ENCODE results near the gene NAV3. TPM values are rescaled to one million over a fixed set of nuclear protein-coding genes. Genes with fewer than 3 reads are reported as not detected.

Gene NAV3
- total and polyA plus RNA-seq, 9 of the 15 experiments (the other 6 are each of a cell fraction or from before 2014, with no cell fraction given): 0.04 TPM; not detected in 8

DNA sequence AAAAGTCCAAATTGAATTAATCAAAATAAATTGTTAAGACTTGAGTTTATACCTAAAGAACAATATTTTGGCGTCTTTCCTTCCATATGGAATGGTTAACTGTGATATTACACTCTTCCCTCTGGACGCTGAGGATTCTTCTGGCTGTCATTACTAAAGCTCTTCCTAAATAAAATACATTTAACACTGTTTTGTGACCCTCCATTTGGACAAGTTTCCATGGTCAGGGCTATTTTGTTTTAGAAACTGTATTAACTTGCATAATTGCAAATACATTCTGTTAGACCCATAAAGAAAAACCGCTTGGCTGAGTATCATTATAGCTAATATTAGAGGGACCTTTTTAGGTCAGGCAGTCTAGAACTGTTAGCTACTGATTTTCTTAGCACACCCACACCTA lies 87.4 kb downstream of the NAV3 start:
- 0% methylated on average over 3 of the region's 3 CpGs for WGBS (ENCODE audit: insufficient coverage, low coverage, missing lambda C conversion rate)
- no peak overlapping the region for H3K4me2 ChIP-seq (ENCODE audit: insufficient read depth, low read length)
- in situ Hi-C loops (cut with MboI) (no loop called here), intact Hi-C loops (cut with micrococcal nuclease) (no loop called here)
- TF ChIP-seq ZNF282 (CRISPR knock-in tag; IDR thresholded peaks at IDR 0.05) (no peak), LCOR (CRISPR knock-in tag; IDR thresholded peaks at IDR 0.05) (no peak), MEF2A (IDR thresholded peaks at IDR 0.05; ENCODE audit: control insufficient read depth, low read depth, low read length) (no peak), CREB1 (IDR thresholded peaks at IDR 0.05) (no peak), CREB1 (CRISPR knock-in tag; IDR thresholded peaks at IDR 0.05) (no peak), RBM14 (IDR thresholded peaks at IDR 0.05; ENCODE audit: borderline replicate concordance, insufficient read depth, low read depth, low read length) (no peak), TRIM28 (IDR thresholded peaks at IDR 0.05) (no peak), HMG20A (CRISPR knock-in tag; conservative IDR thresholded peaks at IDR 0.05) (no peak), TAF7 (tag; IDR thresholded peaks at IDR 0.05) (no peak), POLR3G (IDR thresholded peaks at IDR 0.05; ENCODE audit: extremely low read depth, insufficient read length, insufficient replicate concordance) (no peak)
- TF ChIP-seq, protein P1, sequence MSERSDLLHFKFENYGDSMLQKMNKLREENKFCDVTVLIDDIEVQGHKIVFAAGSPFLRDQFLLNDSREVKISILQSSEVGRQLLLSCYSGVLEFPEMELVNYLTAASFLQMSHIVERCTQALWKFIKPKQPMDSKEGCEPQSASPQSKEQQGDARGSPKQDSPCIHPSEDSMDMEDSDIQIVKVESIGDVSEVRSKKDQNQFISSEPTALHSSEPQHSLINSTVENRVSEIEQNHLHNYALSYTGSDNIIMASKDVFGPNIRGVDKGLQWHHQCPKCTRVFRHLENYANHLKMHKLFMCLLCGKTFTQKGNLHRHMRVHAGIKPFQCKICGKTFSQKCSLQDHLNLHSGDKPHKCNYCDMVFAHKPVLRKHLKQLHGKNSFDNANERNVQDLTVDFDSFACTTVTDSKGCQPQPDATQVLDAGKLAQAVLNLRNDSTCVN (CRISPR knock-in tag; IDR thresholded peaks at IDR 0.05): no peak
- no peaks in the 10 kb centered on the region for H3K36me3 ChIP-seq (ENCODE audit: control insufficient read depth, insufficient read depth, low read length)
- BruUV-seq (replicated peaks): no TSS peak
- no peak overlapping the region for H3K4me3 ChIP-seq
- H3K9me3 ChIP-seq (replicated peaks; ENCODE audit: control insufficient read depth, insufficient read depth, low read depth, low read length): no peaks in the 10 kb centered on the region; the same call in none of the 2 replicates
- no peaks in the 10 kb centered on the region for H4K20me1 ChIP-seq (replicated peaks; ENCODE audit: control insufficient read depth, insufficient read depth, low read length)
- H3K27me3 ChIP-seq (ENCODE audit: control insufficient read depth in 2 of 2, insufficient read depth in 2 of 2, low read length in 2 of 2): no peaks in the 10 kb centered on the region
- no peak overlapping the region for H3K27ac ChIP-seq (ENCODE audit: extremely low read depth, low read depth, low read length)
- ChIA-PET POLR2A (no interaction called here), CTCF (ENCODE audit: low intra/inter-chr PET ratio) (no interaction called here)
- ATAC-seq: no peak
- H3K4me1 ChIP-seq (replicated peaks in 1 of 2; ENCODE audit: control insufficient read depth in 2 of 2, insufficient read depth in 2 of 2, low read length in 2 of 2): no peaks in the 10 kb centered on the region
- H3K9ac ChIP-seq (ENCODE audit: insufficient read depth in 1 of 2, low read depth in 2 of 2, low read length in 2 of 2): no peak overlapping the region
- H3K79me2 ChIP-seq (ENCODE audit: control insufficient read depth, insufficient read depth, low read length): no peaks in the 10 kb centered on the region
- no peaks in the 10 kb centered on the region for H3K9me1 ChIP-seq (ENCODE audit: control insufficient read depth, insufficient read depth, low read length)
- DNase-seq (ENCODE audit: extremely low read depth in 1 of 4, low spot score in 3 of 4): no peak
- H2AFZ ChIP-seq (ENCODE audit: low read depth, low read length): no peak overlapping the region
- no peak for FAIRE-seq
